Astrocyte (in vitro differentiated cells and primary cell): ENCODE results near the gene COL23A1. TPM values are rescaled to one million over a fixed set of nuclear protein-coding genes. Genes with fewer than 3 reads are reported as not detected.

Experiments used
- DNase-seq: peaks from one replicate; pipeline ENCODE4 v3.0.0-alpha.2; 2010; ENCODE audit warnings: low read depth
- FAIRE-seq: peaks from 2 replicates; lab custom pipeline; 2011; peaks lifted over from hg19 to GRCh38; lab: Jason Lieb, UNC
- H2AFZ ChIP-seq: 2 replicates; pipeline ENCODE4 v1.6.0; 2012; ENCODE audit warnings: low read depth, low read length, inconsistent platforms
- H3K27ac ChIP-seq: 2 replicates; pipeline ENCODE4 v1.5.1; 2011; ENCODE audit warnings: low read depth, low read length, inconsistent platforms
- H3K27me3 ChIP-seq: 2 replicates; pipeline ENCODE4 v1.6.0; 2011; ENCODE audit warnings: low read length, inconsistent platforms; ENCODE audit not compliant: insufficient read depth
- H3K36me3 ChIP-seq: 2 replicates; pipeline ENCODE4 v1.5.1; 2011; ENCODE audit warnings: low read length, inconsistent platforms; ENCODE audit not compliant: insufficient read depth
- H3K4me1 ChIP-seq: 2 replicates; pipeline ENCODE4 v1.5.1; 2011; ENCODE audit warnings: low read length, inconsistent platforms; ENCODE audit not compliant: insufficient read depth
- H3K4me2 ChIP-seq: 2 replicates; pipeline ENCODE4 v1.6.0; 2012; ENCODE audit warnings: low read length, inconsistent platforms
- H3K4me3 ChIP-seq: 2 replicates; pipeline ENCODE4 v1.5.1; 2011; ENCODE audit warnings: low read depth, mild to moderate bottlenecking, low read length, inconsistent platforms; ENCODE audit not compliant: insufficient read depth
- H3K79me2 ChIP-seq: 2 replicates; pipeline ENCODE4 v1.6.0; 2012; ENCODE audit warnings: mild to moderate bottlenecking, low read length, inconsistent platforms; ENCODE audit not compliant: insufficient read depth
- H3K9ac ChIP-seq: 2 replicates; pipeline ENCODE4 v1.6.0; 2012; ENCODE audit warnings: mild to moderate bottlenecking, low read length, inconsistent platforms
- H3K9me3 ChIP-seq: 2 replicates; pipeline ENCODE4 v1.5.1; 2012; ENCODE audit warnings: low read depth, mild to moderate bottlenecking, low read length, inconsistent platforms; ENCODE audit not compliant: insufficient read depth
- H4K20me1 ChIP-seq: 2 replicates; pipeline ENCODE4 v1.6.0; 2012; ENCODE audit warnings: low read length, inconsistent platforms; ENCODE audit not compliant: insufficient read depth
- H3K27ac Mint-ChIP-seq: one replicate; pipeline ENCODE4 v1.8.0; 2021; ENCODE audit warnings: mild to moderate bottlenecking, mixed read lengths; ENCODE audit not compliant: unreplicated experiment
- H3K27me3 Mint-ChIP-seq: one replicate; pipeline ENCODE4 v1.8.0; 2021; ENCODE audit warnings: low read depth, mixed read lengths; ENCODE audit not compliant: unreplicated experiment
- H3K36me3 Mint-ChIP-seq: one replicate; pipeline ENCODE4 v1.8.0; 2021; ENCODE audit warnings: low read depth, mixed read lengths; ENCODE audit not compliant: unreplicated experiment
- H3K4me1 Mint-ChIP-seq: one replicate; pipeline ENCODE4 v1.8.0; 2021; ENCODE audit warnings: low read depth, mixed read lengths; ENCODE audit not compliant: unreplicated experiment
- H3K4me3 Mint-ChIP-seq: one replicate; pipeline ENCODE4 v1.8.0; 2021; ENCODE audit warnings: mild to moderate bottlenecking, moderate library complexity, mixed read lengths; ENCODE audit not compliant: unreplicated experiment
- H3K9me3 Mint-ChIP-seq: one replicate; pipeline ENCODE4 v1.8.0; 2021; ENCODE audit warnings: mild to moderate bottlenecking, mixed read lengths; ENCODE audit not compliant: unreplicated experiment
- EZH2 ChIP-seq: IDR thresholded peaks from 2 replicates; pipeline ENCODE4 v1.6.1; 2012; ENCODE audit warnings: mild to moderate bottlenecking, low read length, inconsistent platforms; ENCODE audit not compliant: insufficient read depth
- total RNA-seq: library from RNA; stranded (reverse); gene quantifications from 2 replicates; pipeline ENCODE4 v1.2.1, GENCODE V29; 2021
- TF ChIP-seq, protein P1 (sequence below): IDR thresholded peaks from 2 replicates; pipeline ENCODE4 v1.5.1; 2011; ENCODE audit warnings: low read depth, mild to moderate bottlenecking, inconsistent platforms, low read length, moderate library complexity; ENCODE audit not compliant: insufficient read depth

The COL23A1 gene
- total RNA-seq, 1 donor from 2014 or later, result 0.16 TPM

DNA sequence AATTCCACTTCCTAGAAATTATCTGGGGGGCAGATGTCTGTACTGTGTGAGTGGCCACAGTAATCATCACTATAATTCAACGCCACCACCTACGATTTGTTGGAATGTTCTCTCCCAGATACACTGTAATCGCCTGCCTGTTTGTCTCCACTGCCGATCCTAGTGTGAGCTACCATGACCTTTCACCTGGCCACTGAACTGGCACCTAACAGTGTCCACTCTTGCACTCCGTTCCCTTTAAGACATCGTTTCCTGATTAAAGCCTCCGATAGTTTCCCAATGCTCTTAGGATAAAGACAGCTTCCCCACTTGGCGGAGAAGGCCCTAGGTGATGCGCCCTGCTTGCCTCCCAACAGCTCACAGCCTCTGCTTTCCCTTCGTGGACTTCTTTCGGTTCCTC lies 361.6 kb downstream of the COL23A1 start:
- no peak overlapping the region for H3K4me2 ChIP-seq
- no peaks in the 10 kb centered on the region for H3K27me3 Mint-ChIP-seq
- H3K9me3 ChIP-seq, result peaks cover 8% of the 10 kb centered on the region
- H3K79me2 ChIP-seq, result peaks cover 47% of the 10 kb centered on the region
- peaks cover 18% of the 10 kb centered on the region for H3K4me1 Mint-ChIP-seq
- no peak overlapping the region for H3K9ac ChIP-seq
- peaks cover 16% of the 10 kb centered on the region for H3K9me3 Mint-ChIP-seq
- H3K4me3 ChIP-seq, result no peak overlapping the region
- no peak for DNase-seq
- FAIRE-seq, result no peak
- H4K20me1 ChIP-seq, result peaks cover 60% of the 10 kb centered on the region
- H3K4me1 ChIP-seq, result peaks cover 26% of the 10 kb centered on the region
- H3K36me3 ChIP-seq, result peaks cover 21% of the 10 kb centered on the region
- peaks cover 43% of the 10 kb centered on the region for H3K36me3 Mint-ChIP-seq
- TF ChIP-seq, protein P1, sequence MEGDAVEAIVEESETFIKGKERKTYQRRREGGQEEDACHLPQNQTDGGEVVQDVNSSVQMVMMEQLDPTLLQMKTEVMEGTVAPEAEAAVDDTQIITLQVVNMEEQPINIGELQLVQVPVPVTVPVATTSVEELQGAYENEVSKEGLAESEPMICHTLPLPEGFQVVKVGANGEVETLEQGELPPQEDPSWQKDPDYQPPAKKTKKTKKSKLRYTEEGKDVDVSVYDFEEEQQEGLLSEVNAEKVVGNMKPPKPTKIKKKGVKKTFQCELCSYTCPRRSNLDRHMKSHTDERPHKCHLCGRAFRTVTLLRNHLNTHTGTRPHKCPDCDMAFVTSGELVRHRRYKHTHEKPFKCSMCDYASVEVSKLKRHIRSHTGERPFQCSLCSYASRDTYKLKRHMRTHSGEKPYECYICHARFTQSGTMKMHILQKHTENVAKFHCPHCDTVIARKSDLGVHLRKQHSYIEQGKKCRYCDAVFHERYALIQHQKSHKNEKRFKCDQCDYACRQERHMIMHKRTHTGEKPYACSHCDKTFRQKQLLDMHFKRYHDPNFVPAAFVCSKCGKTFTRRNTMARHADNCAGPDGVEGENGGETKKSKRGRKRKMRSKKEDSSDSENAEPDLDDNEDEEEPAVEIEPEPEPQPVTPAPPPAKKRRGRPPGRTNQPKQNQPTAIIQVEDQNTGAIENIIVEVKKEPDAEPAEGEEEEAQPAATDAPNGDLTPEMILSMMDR, result no peak
- TF ChIP-seq EZH2, result no peak
- H3K27ac ChIP-seq, result no peak overlapping the region
- no peak overlapping the region for H2AFZ ChIP-seq
- no peaks in the 10 kb centered on the region for H3K27me3 ChIP-seq
- H3K27ac Mint-ChIP-seq, result no peak overlapping the region
- no peak overlapping the region for H3K4me3 Mint-ChIP-seq

DNA sequence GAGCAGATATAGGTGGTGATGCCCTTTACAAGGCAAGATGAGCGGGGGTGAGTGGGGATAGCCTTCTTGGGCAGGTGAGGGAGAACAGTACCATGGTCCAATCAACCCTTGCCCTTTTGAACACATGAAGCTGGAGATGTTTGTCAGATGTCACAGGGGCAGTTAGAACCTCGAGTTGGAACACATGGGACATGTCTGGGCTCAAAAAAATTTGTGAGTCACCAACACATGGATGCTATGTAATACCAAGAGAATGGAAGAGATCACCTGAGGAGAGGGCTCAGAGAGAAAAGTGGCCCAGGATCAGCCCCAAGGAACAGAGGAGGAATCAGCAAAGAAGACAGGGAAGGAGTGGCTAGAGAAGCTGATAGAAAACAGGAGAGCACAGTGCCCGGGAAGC lies 362.3 kb downstream of the COL23A1 start:
- Mint-ChIP-seq H3K9me3 (peaks cover 16% of the 10 kb centered on the region), H3K36me3 (peaks cover 46% of the 10 kb centered on the region), H3K4me3 (no peak overlapping the region), H3K4me1 (peaks cover 22% of the 10 kb centered on the region), H3K27ac (peak overlapping the region; percentile 23), H3K27me3 (no peaks in the 10 kb centered on the region)
- Histone ChIP-seq H3K27ac (no peak overlapping the region), H3K4me3 (no peak overlapping the region), H3K27me3 (no peaks in the 10 kb centered on the region), H3K4me2 (no peak overlapping the region), H4K20me1 (peaks cover 67% of the 10 kb centered on the region), H3K9me3 (peaks cover 8% of the 10 kb centered on the region), H3K36me3 (peaks cover 21% of the 10 kb centered on the region), H3K79me2 (peaks cover 50% of the 10 kb centered on the region), H2AFZ (no peak overlapping the region), H3K4me1 (peaks cover 24% of the 10 kb centered on the region), H3K9ac (no peak overlapping the region)
- TF ChIP-seq EZH2, result no peak
- TF ChIP-seq, protein P1, result no peak
- FAIRE-seq (no peak), DNase-seq (no peak)

DNA sequence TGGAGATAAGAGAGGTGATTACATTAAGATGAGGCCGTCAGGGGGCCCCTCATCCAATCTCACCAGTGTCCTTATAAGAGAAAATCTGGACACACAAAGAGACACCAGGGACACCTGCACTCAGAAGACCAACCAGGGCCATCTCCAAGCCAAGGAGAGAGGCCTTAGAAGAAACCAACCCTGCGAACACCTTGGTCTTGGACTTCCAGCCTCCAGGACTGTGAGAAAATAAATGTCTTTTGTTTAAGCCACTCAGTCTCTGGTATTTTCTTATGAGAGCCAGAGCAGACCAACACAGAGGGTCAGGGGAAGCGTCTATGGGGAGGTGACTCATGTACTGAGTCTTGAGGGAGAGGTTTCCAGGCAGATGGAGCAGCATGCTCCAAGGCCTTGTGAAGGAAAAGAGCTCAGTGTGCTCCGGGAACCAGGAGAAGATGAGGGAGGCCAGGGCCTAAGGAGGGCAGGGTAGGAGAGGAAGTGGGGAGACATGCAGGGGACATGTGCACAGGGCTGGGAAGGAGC lies 363.0 kb downstream of the COL23A1 start:
- DNase-seq, result peak; percentile 44
- Mint-ChIP-seq H3K27me3 (no peaks in the 10 kb centered on the region), H3K9me3 (peaks cover 16% of the 10 kb centered on the region), H3K4me3 (no peak overlapping the region), H3K27ac (peak overlapping the region; percentile 48), H3K36me3 (peaks cover 46% of the 10 kb centered on the region), H3K4me1 (peaks cover 23% of the 10 kb centered on the region)
- TF ChIP-seq EZH2, result no peak
- TF ChIP-seq, protein P1, result no peak
- Histone ChIP-seq H3K27ac (no peak overlapping the region), H3K9ac (no peak overlapping the region), H3K9me3 (peaks cover 8% of the 10 kb centered on the region), H3K36me3 (peaks cover 21% of the 10 kb centered on the region), H4K20me1 (peaks cover 73% of the 10 kb centered on the region), H3K4me3 (no peak overlapping the region), H3K4me2 (no peak overlapping the region), H3K79me2 (peaks cover 50% of the 10 kb centered on the region), H3K4me1 (peaks cover 20% of the 10 kb centered on the region), H3K27me3 (no peaks in the 10 kb centered on the region), H2AFZ (no peak overlapping the region)
- no peak for FAIRE-seq
